HCT116 (cell line): ENCODE measurements around the gene TP63. TPM values are rescaled to one million over a fixed set of nuclear protein-coding genes. Genes with fewer than 3 reads are reported as not detected.

Experiments used
- ATAC-seq: fragments of 200-7000 bp; cut with Tn5 transposase; 2 replicates; pipeline ENCODE4 v1.9.1; 2020; ENCODE audit warnings: mild to moderate bottlenecking, moderate library complexity
- BruUV-seq: library from RNA; stranded (reverse); fragments of 400-500 nt; replicated peaks from 2 replicates; lab custom pipeline; 2021; lab: Mats Ljungman, UMichigan
- CTCF ChIA-PET: fragments of 300-600 bp; sonication (Branson Sonifier 250); formaldehyde crosslinking; loops from one replicate; lab custom pipeline; 2021; ENCODE audit warnings: antibody characterized with exemption; lab: Charles Lee
- POLR2A ChIA-PET: fragments of 300-600, 350-600 bp; sonication (Branson Sonifier 250); formaldehyde crosslinking; loops from one replicate; lab custom pipeline; 2021; ENCODE audit warnings: antibody characterized with exemption; lab: Charles Lee
- RAD21 ChIA-PET, 2 experiments: fragments of 300-600 bp; sonication (Branson Sonifier 250); formaldehyde crosslinking; loops; one replicate each; lab custom pipeline; 2023; ENCODE audit warnings: low total read pairs in 2 of 2; ENCODE audit not compliant: uncharacterized antibody in 2 of 2, unreplicated experiment in 2 of 2, low non-redundant PET in 1 of 2; lab: Charles Lee
- DNase-seq: peaks from one replicate; pipeline ENCODE4 v3.0.0-alpha.2; 2010; ENCODE audit warnings: low read depth, low spot score
- H2AFZ ChIP-seq: fragments of 200-600 bp; shearing (Covaris generic), sonication (generic); 2 replicates; pipeline ENCODE4 v1.6.1; 2017; ENCODE audit warnings: low read depth, mixed run types, mixed read lengths, antibody characterized with exemption, low read length; ENCODE audit not compliant: poor library complexity, severe bottlenecking
- H3K27ac ChIP-seq: 2 replicates; pipeline ENCODE4 v1.5.1; 2012; ENCODE audit warnings: low read depth, low read length
- H3K27me3 ChIP-seq: fragments of 200-600 bp; sonication (generic); 2 replicates; pipeline ENCODE4 v1.6.1; 2016; ENCODE audit warnings: mixed run types, low read length, mixed read lengths; ENCODE audit not compliant: insufficient read depth
- H3K36me3 ChIP-seq, 2 experiments: fragments of 200-500 bp in 1 of 2; fragments of 200-600 bp in 1 of 2; sonication (Bioruptor generic) in 1 of 2; sonication (generic) in 1 of 2; 2 replicates each; pipeline versions ENCODE4 v1.5.1 to v1.6.1; 2014 to 2016; ENCODE audit warnings: low read length in 2 of 2, inconsistent platforms in 1 of 2, mixed read lengths in 1 of 2, mixed run types in 1 of 2; ENCODE audit not compliant: insufficient read depth in 2 of 2, control insufficient read depth in 1 of 2
- H3K4me1 ChIP-seq, 2 experiments: fragments of 200-600 bp in 1 of 2; sonication (generic) in 1 of 2; 2 replicates each; pipeline versions ENCODE4 v1.5.1 to v1.6.1; 2012 to 2017; ENCODE audit warnings: low read length in 2 of 2, inconsistent platforms in 1 of 2, mild to moderate bottlenecking in 1 of 2, mixed read lengths in 1 of 2, mixed run types in 1 of 2, moderate library complexity in 1 of 2; ENCODE audit not compliant: insufficient read depth in 2 of 2, control insufficient read depth in 1 of 2
- H3K4me2 ChIP-seq: fragments of 200-600 bp; sonication (generic); 2 replicates; pipeline ENCODE4 v1.6.1; 2017; ENCODE audit warnings: mixed run types, low read length, mixed read lengths
- H3K4me3 ChIP-seq, 2 experiments: fragments of 200-600 bp in 1 of 2; sonication (generic) in 1 of 2; replicated peaks in 1 of 2; 2 replicates each; pipeline ENCODE4 v1.5.1; 2011 to 2016; ENCODE audit warnings: low read length in 2 of 2, control low read depth in 1 of 2, low read depth in 1 of 2, mild to moderate bottlenecking in 1 of 2, mixed read lengths in 1 of 2, mixed run types in 1 of 2
- H3K79me2 ChIP-seq: fragments of 200-600 bp; sonication (generic); 2 replicates; pipeline ENCODE4 v1.6.1; 2017; ENCODE audit warnings: mild to moderate bottlenecking, mixed run types, low read length, moderate library complexity, mixed read lengths; ENCODE audit not compliant: insufficient read depth
- H3K9ac ChIP-seq: fragments of 200-600 bp; sonication (generic); 2 replicates; pipeline ENCODE4 v1.6.1; 2016; ENCODE audit warnings: low read length, mixed read lengths
- H3K9me2 ChIP-seq: fragments of 200-600 bp; sonication (generic), shearing (Covaris generic); 2 replicates; pipeline ENCODE4 v1.6.1; 2017; ENCODE audit warnings: mixed run types, mild to moderate bottlenecking, moderate library complexity; ENCODE audit not compliant: insufficient read depth
- H3K9me3 ChIP-seq, 2 experiments: fragments of 200-500 bp in 1 of 2; fragments of 200-600 bp in 1 of 2; sonication (Bioruptor generic) in 1 of 2; sonication (generic) in 1 of 2; 2 replicates each; pipeline ENCODE4 v1.6.1; 2014 to 2017; ENCODE audit warnings: low read length in 2 of 2, mixed read lengths in 2 of 2, inconsistent platforms in 1 of 2, low read depth in 1 of 2, mild to moderate bottlenecking in 1 of 2, mixed run types in 1 of 2, moderate library complexity in 1 of 2; ENCODE audit not compliant: control insufficient read depth in 1 of 2, insufficient read depth in 1 of 2
- H4K20me1 ChIP-seq: fragments of 200-600 bp; sonication (generic), shearing (Covaris generic); 2 replicates; pipeline ENCODE4 v1.6.1; 2017; ENCODE audit warnings: mixed run types, mild to moderate bottlenecking, moderate library complexity; ENCODE audit not compliant: insufficient read depth
- CBX3 ChIP-seq: IDR thresholded peaks from 2 replicates; pipeline ENCODE4 v1.6.1; 2012; ENCODE audit warnings: low read depth
- CEBPB ChIP-seq: IDR thresholded peaks from 2 replicates; pipeline ENCODE4 v1.6.1; 2012; ENCODE audit warnings: low read depth
- EGR1 ChIP-seq: IDR thresholded peaks from 2 replicates; pipeline ENCODE4 v1.6.1; 2012; ENCODE audit warnings: low read depth
- EZH2 ChIP-seq: fragments of 200-600 bp; sonication (generic); IDR thresholded peaks from 2 replicates; pipeline ENCODE4 v1.6.1; 2017; ENCODE audit warnings: antibody characterized with exemption, mixed run types
- FOSL1 ChIP-seq: IDR thresholded peaks from 2 replicates; pipeline ENCODE4 v1.6.1; 2012; ENCODE audit warnings: low read depth
- JUND ChIP-seq: IDR thresholded peaks from 2 replicates; pipeline ENCODE4 v1.6.1; 2012
- POLR2A ChIP-seq: IDR thresholded peaks from 2 replicates; pipeline ENCODE4 v1.7.0; 2011; ENCODE audit warnings: borderline replicate concordance; ENCODE audit not compliant: insufficient read depth, insufficient read length; ENCODE audit errors: extremely low read depth
- RAD21 ChIP-seq: IDR thresholded peaks from 2 replicates; pipeline ENCODE4 v1.6.1; 2012; ENCODE audit warnings: low read depth, mild to moderate bottlenecking
- SP1 ChIP-seq: IDR thresholded peaks from 2 replicates; pipeline ENCODE4 v1.6.1; 2012; ENCODE audit warnings: low read depth
- SRF ChIP-seq: IDR thresholded peaks from 2 replicates; pipeline ENCODE4 v1.6.1; 2012; ENCODE audit warnings: low read depth
- TCF7L2 ChIP-seq: IDR thresholded peaks from 2 replicates; pipeline ENCODE4 v1.7.0; 2011; ENCODE audit warnings: borderline replicate concordance, inconsistent platforms; ENCODE audit not compliant: insufficient read depth, insufficient read length; ENCODE audit errors: extremely low read depth
- ZFX ChIP-seq: fragments of 450-650 bp; IDR thresholded peaks from 2 replicates; pipeline ENCODE4 v1.6.1; 2017
- ZNF274 ChIP-seq: fragments of 200-500 bp; sonication (Bioruptor generic); IDR thresholded peaks from 2 replicates; pipeline ENCODE4 v1.6.1; 2014; ENCODE audit warnings: mild to moderate bottlenecking, low read depth, low read length, inconsistent platforms
- intact Hi-C: fragments of 100-400 bp; cut with micrococcal nuclease; formaldehyde crosslinking; loops from 2 replicates; pipeline ENCODE4 v1.10.0; 2022
- total RNA-seq: library from RNA; stranded (reverse); gene quantifications from one replicate; pipeline ENCODE4 v1.2.1, GENCODE V29; 2021; ENCODE audit not compliant: unreplicated experiment
- TF ChIP-seq, protein P1 (sequence below): IDR thresholded peaks from 2 replicates; pipeline ENCODE4 v1.6.1; 2012
- TF ChIP-seq, protein P2 (sequence below), 3 experiments: fragments of 200-600 bp in 1 of 3; sonication (generic) in 1 of 3; IDR thresholded peaks in 2 of 3; conservative IDR thresholded peaks in 1 of 3; 2 replicates each; pipeline ENCODE4 v1.5.1; 2012 to 2017; ENCODE audit warnings: low read depth in 2 of 3, low read length in 2 of 3, antibody characterized with exemption in 1 of 3, borderline replicate concordance in 1 of 3, control low read depth in 1 of 3, mild to moderate bottlenecking in 1 of 3, mixed read lengths in 1 of 3, mixed run types in 1 of 3, moderate library complexity in 1 of 3; ENCODE audit not compliant: insufficient read depth in 1 of 3
- TF ChIP-seq, protein P3 (sequence below): IDR thresholded peaks from 2 replicates; pipeline ENCODE4 v1.6.1; 2011; ENCODE audit warnings: mild to moderate bottlenecking, low read length, moderate library complexity; ENCODE audit not compliant: insufficient replicate concordance; ENCODE audit errors: extremely low read depth
- TF ChIP-seq, protein P4 (sequence below): IDR thresholded peaks from 2 replicates; pipeline ENCODE4 v1.6.1; 2012

The TP63 gene
- total RNA-seq, 1 experiment from 2014 or later = not detected

DNA sequence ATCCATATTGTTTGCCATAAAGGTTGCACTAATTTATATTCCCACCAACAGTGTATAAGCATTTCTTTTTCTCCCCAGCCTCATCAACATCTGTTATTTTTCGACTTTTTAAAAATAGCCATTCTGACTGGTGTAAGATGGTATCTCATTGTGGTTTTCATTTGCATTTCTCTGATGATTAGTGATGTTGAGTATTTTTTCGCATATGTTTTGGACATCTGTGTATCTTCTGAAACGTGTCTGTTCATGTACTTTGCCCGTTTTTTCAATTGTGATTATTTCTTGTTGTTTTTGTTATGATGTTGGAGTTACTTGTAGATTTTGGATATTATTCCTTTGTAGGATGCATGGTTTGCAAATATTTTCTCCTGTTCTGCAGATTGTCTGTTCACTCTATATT is 46.5 kb downstream of the TP63 start:
- ChIA-PET POLR2A (no interaction called here), CTCF (no interaction called here), RAD21 (no interaction called here)
- no peaks in the 10 kb centered on the region for H3K9me3 ChIP-seq
- no peaks in the 10 kb centered on the region for H3K4me1 ChIP-seq
- no peak for DNase-seq
- H3K36me3 ChIP-seq = no peaks in the 10 kb centered on the region
- ATAC-seq = no peak
- no peaks in the 10 kb centered on the region for H3K27me3 ChIP-seq
- H3K9me2 ChIP-seq = no peaks in the 10 kb centered on the region
- no peak overlapping the region for H3K9ac ChIP-seq
- no TSS peak for BruUV-seq
- intact Hi-C loops = no loop called here
- no peak overlapping the region for H3K4me2 ChIP-seq
- TF ChIP-seq, protein P1, sequence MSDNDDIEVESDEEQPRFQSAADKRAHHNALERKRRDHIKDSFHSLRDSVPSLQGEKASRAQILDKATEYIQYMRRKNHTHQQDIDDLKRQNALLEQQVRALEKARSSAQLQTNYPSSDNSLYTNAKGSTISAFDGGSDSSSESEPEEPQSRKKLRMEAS = no peak
- TF ChIP-seq EGR1 = no peak
- no peak for TF ChIP-seq SP1
- TF ChIP-seq TCF7L2 = no peak
- no peak for TF ChIP-seq CEBPB
- no peak for TF ChIP-seq SRF
- TF ChIP-seq, protein P2, sequence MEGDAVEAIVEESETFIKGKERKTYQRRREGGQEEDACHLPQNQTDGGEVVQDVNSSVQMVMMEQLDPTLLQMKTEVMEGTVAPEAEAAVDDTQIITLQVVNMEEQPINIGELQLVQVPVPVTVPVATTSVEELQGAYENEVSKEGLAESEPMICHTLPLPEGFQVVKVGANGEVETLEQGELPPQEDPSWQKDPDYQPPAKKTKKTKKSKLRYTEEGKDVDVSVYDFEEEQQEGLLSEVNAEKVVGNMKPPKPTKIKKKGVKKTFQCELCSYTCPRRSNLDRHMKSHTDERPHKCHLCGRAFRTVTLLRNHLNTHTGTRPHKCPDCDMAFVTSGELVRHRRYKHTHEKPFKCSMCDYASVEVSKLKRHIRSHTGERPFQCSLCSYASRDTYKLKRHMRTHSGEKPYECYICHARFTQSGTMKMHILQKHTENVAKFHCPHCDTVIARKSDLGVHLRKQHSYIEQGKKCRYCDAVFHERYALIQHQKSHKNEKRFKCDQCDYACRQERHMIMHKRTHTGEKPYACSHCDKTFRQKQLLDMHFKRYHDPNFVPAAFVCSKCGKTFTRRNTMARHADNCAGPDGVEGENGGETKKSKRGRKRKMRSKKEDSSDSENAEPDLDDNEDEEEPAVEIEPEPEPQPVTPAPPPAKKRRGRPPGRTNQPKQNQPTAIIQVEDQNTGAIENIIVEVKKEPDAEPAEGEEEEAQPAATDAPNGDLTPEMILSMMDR (IDR thresholded peaks at IDR 0.05 in 2 of 3, conservative IDR thresholded peaks at IDR 0.05 in 1 of 3; ENCODE audit: borderline replicate concordance in 1 of 3, insufficient read depth in 1 of 3, low read depth in 2 of 3, low read length in 2 of 3) = no peak
- no peak for TF ChIP-seq ZFX
- no peak for TF ChIP-seq RAD21
- TF ChIP-seq JUND = no peak
- no peak for TF ChIP-seq EZH2
- TF ChIP-seq, protein P3, sequence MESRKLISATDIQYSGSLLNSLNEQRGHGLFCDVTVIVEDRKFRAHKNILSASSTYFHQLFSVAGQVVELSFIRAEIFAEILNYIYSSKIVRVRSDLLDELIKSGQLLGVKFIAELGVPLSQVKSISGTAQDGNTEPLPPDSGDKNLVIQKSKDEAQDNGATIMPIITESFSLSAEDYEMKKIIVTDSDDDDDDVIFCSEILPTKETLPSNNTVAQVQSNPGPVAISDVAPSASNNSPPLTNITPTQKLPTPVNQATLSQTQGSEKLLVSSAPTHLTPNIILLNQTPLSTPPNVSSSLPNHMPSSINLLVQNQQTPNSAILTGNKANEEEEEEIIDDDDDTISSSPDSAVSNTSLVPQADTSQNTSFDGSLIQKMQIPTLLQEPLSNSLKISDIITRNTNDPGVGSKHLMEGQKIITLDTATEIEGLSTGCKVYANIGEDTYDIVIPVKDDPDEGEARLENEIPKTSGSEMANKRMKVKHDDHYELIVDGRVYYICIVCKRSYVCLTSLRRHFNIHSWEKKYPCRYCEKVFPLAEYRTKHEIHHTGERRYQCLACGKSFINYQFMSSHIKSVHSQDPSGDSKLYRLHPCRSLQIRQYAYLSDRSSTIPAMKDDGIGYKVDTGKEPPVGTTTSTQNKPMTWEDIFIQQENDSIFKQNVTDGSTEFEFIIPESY = no peak
- no peak for TF ChIP-seq CBX3
- no peak for TF ChIP-seq ZNF274
- TF ChIP-seq, protein P4, sequence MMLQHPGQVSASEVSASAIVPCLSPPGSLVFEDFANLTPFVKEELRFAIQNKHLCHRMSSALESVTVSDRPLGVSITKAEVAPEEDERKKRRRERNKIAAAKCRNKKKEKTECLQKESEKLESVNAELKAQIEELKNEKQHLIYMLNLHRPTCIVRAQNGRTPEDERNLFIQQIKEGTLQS = no peak
- no peak for TF ChIP-seq POLR2A
- TF ChIP-seq FOSL1 = no peak
- H3K4me3 ChIP-seq = no peak overlapping the region
- no peak overlapping the region for H3K27ac ChIP-seq
- no peak overlapping the region for H2AFZ ChIP-seq
- H3K79me2 ChIP-seq = no peaks in the 10 kb centered on the region
- no peaks in the 10 kb centered on the region for H4K20me1 ChIP-seq
